ENCODE data around the gene FKBP3.

The FKBP3 gene

GRCh38 chr14:45134051-45134958 is at the start of gene FKBP3:
TSS of gene FKBP3 (minus strand) at chr14:45134481. CDS start at chr14:45134456, 25 bp downstream.
- peak within 1 kb of the TSS; percentile 95 for H3K4me3 ChIP-seq (ENCODE audit: control insufficient read depth, low read depth, low read length)
- no peak for TF ChIP-seq CTCF (conservative IDR thresholded peaks at IDR 0.05; ENCODE audit: control insufficient read depth, insufficient read depth, low read depth, low read length)
- peak; percentile 99 for DNase-seq (ENCODE audit: low read depth)

GRCh38 chr14:45181806-45182205 is 47.5 kb upstream of the FKBP3 start:
- no peak overlapping the region for H3K4me3 ChIP-seq (ENCODE audit: control insufficient read depth, low read depth, low read length)
- TF ChIP-seq CTCF (conservative IDR thresholded peaks at IDR 0.05; ENCODE audit: control insufficient read depth, insufficient read depth, low read depth, low read length), result no peak
- DNase-seq (ENCODE audit: low read depth), result no peak

- H3K4me3 ChIP-seq (ENCODE audit: control insufficient read depth, low read depth, low read length), result no peak overlapping the region
- no peak for TF ChIP-seq CTCF (conservative IDR thresholded peaks at IDR 0.05; ENCODE audit: control insufficient read depth, insufficient read depth, low read depth, low read length)
- DNase-seq (ENCODE audit: low read depth), result no peak
Observed at GRCh38 chr14:45181329-45181728, 47.0 kb upstream of the FKBP3 start.

- peak; percentile 93 for DNase-seq (ENCODE audit: low read depth)
- H3K4me3 ChIP-seq (ENCODE audit: control insufficient read depth, low read depth, low read length), result no peak overlapping the region
- no peak for TF ChIP-seq CTCF (conservative IDR thresholded peaks at IDR 0.05; ENCODE audit: control insufficient read depth, insufficient read depth, low read depth, low read length)
Observed at GRCh38 chr14:45177076-45177475, 42.8 kb upstream of the FKBP3 start.

- no peak overlapping the region for H3K4me3 ChIP-seq (ENCODE audit: control insufficient read depth, low read depth, low read length)
- no peak for DNase-seq (ENCODE audit: low read depth)
- no peak for TF ChIP-seq CTCF (conservative IDR thresholded peaks at IDR 0.05; ENCODE audit: control insufficient read depth, insufficient read depth, low read depth, low read length)
Observed at GRCh38 chr14:45169906-45170305, 35.6 kb upstream of the FKBP3 start.

- H3K4me3 ChIP-seq (ENCODE audit: control insufficient read depth, low read depth, low read length), result no peak overlapping the region
- no peak for DNase-seq (ENCODE audit: low read depth)
- peak; percentile 4 for TF ChIP-seq CTCF (conservative IDR thresholded peaks at IDR 0.05; ENCODE audit: control insufficient read depth, insufficient read depth, low read depth, low read length)
Observed at GRCh38 chr14:45156067-45156466, 21.8 kb upstream of the FKBP3 start.
